DMS79 (cell line): ENCODE measurements around the gene TCAP.

ENCODE experiments used
- DNase-seq: peaks from one replicate; lab custom pipeline; 2025; lab: John Stamatoyannopoulos, UW

TCAP gene

DNA sequence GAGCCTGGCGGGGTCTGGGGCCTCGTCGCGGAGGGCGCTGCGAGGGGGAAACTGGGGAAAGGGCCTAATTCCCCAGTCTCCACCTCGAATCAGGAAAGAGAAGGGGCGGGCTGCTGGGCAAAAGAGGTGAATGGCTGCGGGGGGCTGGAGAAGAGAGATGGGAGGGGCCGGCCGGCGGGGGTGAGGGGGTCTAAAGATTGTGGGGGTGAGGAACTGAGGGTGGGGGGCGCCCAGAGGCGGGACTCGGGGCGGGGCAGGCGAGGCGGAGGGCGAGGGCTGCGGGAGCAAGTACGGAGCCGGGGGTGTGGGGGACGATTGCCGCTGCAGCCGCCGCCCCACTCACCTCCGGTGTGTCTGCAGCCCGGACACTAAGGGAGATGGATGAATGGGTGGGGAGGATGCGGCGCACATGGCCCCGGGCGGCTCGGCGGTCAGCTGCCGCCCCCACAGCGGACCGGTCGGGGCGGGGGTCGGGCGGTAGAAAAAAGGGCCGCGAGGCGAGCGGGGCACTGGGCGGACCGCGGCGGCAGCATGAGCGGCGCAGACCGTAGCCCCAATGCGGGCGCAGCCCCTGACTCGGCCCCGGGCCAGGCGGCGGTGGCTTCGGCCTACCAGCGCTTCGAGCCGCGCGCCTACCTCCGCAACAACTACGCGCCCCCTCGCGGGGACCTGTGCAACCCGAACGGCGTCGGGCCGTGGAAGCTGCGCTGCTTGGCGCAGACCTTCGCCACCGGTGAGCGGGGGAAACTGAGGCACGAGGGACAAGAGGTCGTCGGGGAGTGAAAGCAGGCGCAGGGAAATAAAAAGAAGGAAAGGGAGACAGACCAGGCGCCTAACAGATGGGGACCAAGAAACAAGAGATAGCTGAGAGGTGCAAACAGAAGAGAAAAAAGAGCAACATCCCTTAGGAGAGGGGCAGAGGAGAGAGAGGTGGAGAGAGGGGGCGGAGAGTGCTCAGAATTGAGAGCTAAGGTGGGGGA lies 3.1 kb downstream of the TCAP start, which contains the start of gene PNMT:
Gene PNMT, plus strand, starts transcription at position 509 of the 980 bp plus-strand sequence. Its CDS starts 23 bp downstream, at position 532.
- peak; percentile 27 for DNase-seq

GRCh38 chr17:39669897-39670735 lies 5.0 kb downstream of the TCAP start:
- DNase-seq = no peak

- DNase-seq = no peak
Measured at GRCh38 chr17:39670746-39671145, 5.6 kb downstream of the TCAP start.

GRCh38 chr17:39671651-39672521 lies 6.7 kb downstream of the TCAP start:
- no peak for DNase-seq

GRCh38 chr17:39672522-39673334 lies 7.6 kb downstream of the TCAP start:
- no peak for DNase-seq

- no peak for DNase-seq
Measured at GRCh38 chr17:39673335-39674081, 8.4 kb downstream of the TCAP start.

- DNase-seq = no peak
Measured at GRCh38 chr17:39674179-39674578, 9.0 kb downstream of the TCAP start.

DNA sequence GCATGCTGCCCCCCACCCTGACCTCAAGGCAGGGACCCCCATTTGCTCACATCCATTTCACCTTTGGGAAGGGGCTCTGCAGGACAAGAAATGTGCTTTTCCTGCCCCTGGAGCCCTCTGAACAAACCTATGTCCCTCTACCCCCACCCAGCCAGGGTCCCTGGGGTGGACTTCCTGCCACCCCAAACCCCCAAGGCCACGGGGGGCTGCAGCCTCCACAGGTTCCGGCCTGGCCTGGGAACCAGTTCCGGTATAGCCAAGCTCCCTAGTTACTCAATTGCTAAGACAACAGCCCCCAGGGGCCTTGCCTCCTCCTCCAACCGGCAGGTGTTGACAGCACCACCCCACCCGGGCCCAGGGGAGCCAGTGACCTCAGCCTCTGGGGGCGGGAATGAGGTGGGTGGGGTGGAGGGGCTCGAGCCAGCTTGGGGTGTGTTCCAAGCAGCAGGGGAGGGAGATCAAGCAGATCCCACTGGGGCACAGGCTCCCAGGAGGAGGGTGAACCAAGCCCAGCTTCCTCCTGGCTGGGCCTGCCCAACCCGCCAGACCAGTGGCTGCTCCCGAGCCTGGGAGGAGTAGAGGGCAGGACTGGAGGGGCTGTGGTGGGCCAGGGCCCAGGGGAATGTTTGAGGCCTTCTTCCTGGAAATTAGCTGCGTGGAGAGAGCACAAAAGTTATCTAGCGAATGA lies 9.7 kb downstream of the TCAP start:
- DNase-seq = no peak

DNA sequence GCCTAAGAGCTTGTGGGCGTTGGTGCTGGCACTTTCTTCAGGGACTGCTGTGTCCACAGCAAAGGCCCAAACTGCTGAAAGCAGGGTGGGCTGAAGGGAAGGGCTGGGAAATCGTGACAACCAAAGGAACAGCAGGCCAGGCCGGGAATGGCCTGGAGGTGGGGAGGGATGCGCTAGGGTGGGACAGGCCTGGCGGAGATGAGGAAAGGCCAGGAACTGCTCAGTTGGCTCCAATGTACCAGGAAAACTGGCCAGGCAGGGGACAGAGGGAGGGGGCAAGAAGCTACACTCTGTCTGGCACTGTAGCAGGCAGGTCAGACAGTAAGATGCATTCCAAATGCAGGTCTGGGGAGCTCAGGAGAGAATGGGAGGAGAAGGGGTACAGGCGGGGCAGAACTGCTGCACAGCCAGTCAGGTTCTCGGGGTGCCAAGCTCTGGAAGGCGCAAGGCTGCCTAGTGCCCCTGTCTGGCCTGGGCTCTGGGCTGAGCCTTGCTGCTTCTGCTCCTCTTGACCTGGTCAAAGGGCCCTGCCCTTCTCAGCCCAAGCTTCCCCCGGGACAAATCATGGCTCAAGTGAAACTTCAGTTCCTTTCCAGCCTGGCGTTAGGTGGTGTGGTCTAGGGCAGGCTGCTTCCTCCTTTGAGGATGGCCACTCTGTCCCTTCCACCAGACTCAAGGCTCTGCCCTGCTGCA lies 10.4 kb downstream of the TCAP start:
- DNase-seq = no peak

- DNase-seq = peak; percentile 34
Measured at GRCh38 chr17:39676198-39676819, 11.2 kb downstream of the TCAP start.

DNA sequence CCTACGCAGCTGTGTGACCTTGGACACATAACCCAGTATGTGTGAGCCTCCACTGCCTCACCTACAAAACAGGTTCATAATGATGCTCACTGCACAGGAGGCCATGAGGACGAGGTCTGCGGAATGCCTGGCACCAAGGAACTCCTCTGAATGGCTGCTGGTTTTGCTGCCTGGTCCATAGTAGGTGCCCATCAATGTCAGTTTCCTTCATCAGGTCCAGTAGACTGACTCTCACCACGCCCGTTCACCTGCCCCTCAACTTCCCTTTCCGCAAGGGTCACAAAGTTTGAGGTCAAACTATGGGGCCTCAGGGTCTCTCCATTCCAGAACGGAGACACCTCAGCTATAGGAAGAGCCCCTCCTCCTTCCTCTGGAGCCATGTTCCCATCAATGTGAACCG lies 11.9 kb downstream of the TCAP start:
- DNase-seq = no peak

DNA sequence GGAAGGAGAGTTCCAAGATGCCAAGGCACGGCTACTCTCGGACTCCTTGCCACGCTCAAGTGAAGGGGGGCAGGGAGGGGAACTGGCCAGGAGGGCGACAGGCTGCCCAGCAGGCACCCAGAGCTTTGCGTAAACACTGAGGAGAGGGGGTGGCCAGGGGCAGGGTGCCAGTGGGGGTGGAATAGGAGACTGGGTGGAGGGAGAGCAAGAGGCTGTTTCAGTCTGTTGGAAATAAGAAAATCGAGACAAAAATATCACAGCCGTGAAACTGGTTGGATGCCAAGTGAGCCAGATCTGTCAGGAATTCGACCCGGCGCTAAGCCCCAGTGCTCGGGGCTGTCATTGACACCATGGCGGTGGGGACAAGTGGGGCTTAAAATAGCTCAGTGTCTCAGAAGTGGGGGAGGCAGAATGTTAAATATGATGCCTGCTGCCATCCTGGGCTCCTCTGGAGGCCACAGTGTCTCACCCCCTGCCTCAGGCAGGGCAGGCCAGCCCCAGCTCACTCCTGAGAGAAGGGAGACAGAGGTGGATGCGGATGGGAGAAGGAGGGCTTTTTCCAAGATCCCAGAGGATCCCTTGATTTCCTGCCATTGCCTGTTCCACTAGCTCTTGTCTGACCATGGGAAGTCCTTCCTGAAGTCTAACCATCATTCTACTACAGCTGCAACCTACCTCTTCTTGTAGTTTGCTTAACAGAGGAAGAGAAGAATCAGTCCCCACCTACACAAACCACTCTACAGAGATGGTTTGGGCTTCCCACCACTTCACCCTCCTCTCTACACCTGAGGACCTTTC lies 12.6 kb downstream of the TCAP start:
- DNase-seq = peak; percentile 18

DNA sequence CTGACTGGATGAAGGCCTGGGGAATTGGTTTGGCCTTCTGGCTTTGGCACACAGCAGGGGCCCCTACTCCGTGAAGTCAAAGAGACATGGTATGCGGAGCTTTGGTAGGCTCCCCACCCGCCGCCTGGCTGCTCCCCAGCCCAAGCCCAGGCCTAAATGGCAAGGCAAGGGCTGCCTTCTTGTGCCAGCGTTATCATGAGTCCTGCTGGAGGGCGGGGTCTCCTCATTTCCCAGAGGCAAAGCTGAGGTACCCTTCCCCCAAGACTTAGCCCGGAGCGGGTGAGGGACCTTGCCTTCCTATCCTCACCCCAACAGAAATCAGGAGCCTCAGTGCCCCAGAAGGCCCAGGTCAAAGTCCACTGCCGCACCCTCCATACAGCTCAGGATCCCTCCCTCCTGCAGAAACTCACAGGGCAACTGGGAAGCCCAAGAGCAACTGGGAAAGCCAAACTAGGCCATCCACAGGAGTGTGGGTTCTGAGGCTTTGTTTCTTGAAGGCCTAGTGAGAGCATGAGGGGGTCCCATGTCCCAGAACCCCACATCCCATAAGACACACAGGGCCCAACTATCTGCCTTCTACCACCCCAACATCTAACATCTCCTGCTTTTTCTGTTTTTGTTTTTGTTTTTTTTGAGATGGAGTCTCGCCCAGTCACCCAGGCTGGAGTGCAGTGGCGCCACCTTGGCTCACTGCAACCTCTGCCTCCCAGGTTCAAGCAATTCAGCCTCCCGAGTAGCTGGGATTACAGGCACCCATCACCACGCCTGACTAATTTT lies 13.4 kb downstream of the TCAP start:
- no peak for DNase-seq

- no peak for DNase-seq
Measured at GRCh38 chr17:39679521-39680192, 14.5 kb downstream of the TCAP start.

DNA sequence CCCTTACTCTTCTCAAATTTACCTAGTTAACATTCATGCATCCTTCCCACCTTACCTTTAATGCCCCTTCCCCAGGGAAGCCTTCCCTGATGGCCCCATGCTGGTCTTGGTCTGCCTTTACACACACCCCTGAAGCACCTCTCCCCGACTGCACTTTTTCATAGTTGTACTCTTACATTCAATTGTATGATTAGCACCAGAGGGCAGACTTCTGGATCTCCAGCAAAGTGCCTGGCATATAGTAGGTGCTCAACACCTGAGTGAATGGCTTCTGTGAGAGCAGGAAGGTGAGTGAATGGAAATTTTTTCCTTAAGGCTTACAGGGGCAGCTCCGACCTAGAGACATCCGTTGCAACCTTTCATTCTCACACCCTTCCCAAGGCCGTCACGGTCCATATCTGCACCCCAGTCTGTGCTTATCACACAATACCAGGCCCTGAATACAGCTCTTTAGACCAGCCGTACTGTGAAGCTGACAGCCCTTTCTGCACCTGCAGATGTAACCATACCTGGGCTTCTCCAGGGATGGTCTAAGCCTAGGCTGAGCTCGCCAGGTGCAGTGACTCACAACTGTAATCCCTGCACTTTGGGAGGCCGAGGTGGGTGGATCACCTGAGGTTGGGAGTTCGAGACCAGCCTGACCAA lies 18.3 kb downstream of the TCAP start:
- DNase-seq = no peak
